ENCODE data around the gene WWC1.
"Not testable (repeated sequence)": the region's sequence is repeated elsewhere in the genome, so short reads cannot be mapped to it uniquely, and the experiment has no call there.

WWC1 gene

GRCh38 chr5:168275940-168276339 is 15.5 kb upstream of the WWC1 start:
- TF ChIP-seq CTCF (IDR thresholded peaks at IDR 0.05) = no peak
- no peak for DNase-seq
- Mint-ChIP-seq H3K4me1 (peaks cover 19% of the 10 kb centered on the region), H3K4me3 (no peak overlapping the region), H3K27ac (peak overlapping the region; percentile 48), H3K36me3 (ENCODE audit: low read depth) (no peaks in the 10 kb centered on the region), H3K27me3 (ENCODE audit: low read depth, poor library complexity) (peaks cover 36% of the 10 kb centered on the region), H3K9me3 (no peaks in the 10 kb centered on the region)

DNA sequence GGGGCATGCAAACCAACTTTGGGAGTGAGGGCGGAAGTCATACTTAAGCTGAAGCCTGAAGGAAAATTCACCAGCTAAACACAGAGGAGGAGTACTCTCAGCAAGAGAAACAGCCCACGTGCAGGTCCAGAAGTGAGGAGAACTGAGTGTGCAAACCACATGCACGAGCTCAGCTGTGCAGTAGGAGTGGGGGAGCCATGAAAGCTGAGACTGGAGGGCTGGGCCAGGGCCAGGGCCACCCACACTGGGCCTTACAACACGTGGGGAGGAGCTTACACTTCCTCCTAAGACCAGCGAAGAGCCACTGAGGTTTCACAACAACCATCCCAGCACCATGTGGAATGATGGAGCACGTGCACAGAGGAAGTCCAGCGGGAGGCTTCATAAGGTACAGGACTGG is 9.3 kb upstream of the WWC1 start:
- no peak for TF ChIP-seq CTCF (IDR thresholded peaks at IDR 0.05)
- Mint-ChIP-seq H3K36me3 (ENCODE audit: low read depth) (peaks cover 5% of the 10 kb centered on the region), H3K27ac (peak overlapping the region; percentile 44), H3K4me3 (no peak overlapping the region), H3K4me1 (peaks cover 26% of the 10 kb centered on the region), H3K9me3 (peaks cover 42% of the 10 kb centered on the region), H3K27me3 (ENCODE audit: low read depth, poor library complexity) (peaks cover 26% of the 10 kb centered on the region)
- DNase-seq = peak; percentile 22

- DNase-seq = no peak
- no peak overlapping the region for H3K4me3 Mint-ChIP-seq
- peaks cover 5% of the 10 kb centered on the region for H3K36me3 Mint-ChIP-seq (ENCODE audit: low read depth)
- peaks cover 29% of the 10 kb centered on the region for H3K27me3 Mint-ChIP-seq (ENCODE audit: low read depth, poor library complexity)
- H3K4me1 Mint-ChIP-seq = peaks cover 38% of the 10 kb centered on the region
- H3K9me3 Mint-ChIP-seq = peaks cover 45% of the 10 kb centered on the region
- TF ChIP-seq CTCF (IDR thresholded peaks at IDR 0.05) = no peak
- H3K27ac Mint-ChIP-seq = no peak overlapping the region
Observed at GRCh38 chr5:168284809-168285208, 6.6 kb upstream of the WWC1 start.

DNA sequence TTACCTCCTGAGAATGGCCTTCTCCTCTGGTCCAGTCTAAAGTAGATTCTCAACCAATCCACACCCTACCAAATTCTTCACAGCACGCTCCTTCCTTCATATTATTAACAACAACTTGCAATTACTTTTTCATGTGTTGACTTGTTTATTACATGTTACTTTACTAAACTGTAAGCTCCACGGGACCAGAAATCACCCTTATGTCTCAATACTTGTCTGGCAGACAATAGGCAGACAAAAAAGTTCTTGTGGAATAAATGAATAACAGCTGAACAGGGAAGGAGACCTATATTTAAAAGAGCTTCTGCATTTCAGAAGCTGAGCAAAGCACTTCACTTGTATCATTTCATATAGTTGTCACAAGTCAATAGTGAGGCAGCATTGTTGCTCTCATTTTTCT is 5.7 kb upstream of the WWC1 start:
- TF ChIP-seq CTCF (IDR thresholded peaks at IDR 0.05) = no peak
- H3K4me3 Mint-ChIP-seq = no peak overlapping the region
- H3K27ac Mint-ChIP-seq = no peak overlapping the region
- peaks cover 29% of the 10 kb centered on the region for H3K27me3 Mint-ChIP-seq (ENCODE audit: low read depth, poor library complexity)
- H3K36me3 Mint-ChIP-seq (ENCODE audit: low read depth) = peaks cover 5% of the 10 kb centered on the region
- H3K9me3 Mint-ChIP-seq = peaks cover 45% of the 10 kb centered on the region
- peaks cover 38% of the 10 kb centered on the region for H3K4me1 Mint-ChIP-seq
- DNase-seq = no peak

DNA sequence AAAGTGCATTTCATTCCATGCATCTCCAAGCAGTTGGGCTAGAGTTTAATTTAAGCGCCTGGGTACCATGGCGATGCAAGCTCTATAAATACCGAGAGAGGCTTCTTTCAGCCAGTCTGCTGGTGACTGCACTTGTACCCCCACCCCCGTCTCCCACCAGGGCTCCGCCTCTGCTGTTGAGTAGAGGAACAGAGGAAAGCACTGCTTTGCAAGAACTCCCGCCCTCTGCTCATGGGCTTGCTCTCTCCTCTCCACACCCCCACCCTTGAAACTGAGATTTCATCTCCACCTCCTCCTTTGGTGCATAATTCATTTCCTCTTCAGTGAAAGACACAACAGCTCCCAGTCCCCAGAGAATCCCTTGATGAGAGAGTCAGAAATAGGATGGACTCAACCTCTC is 5.1 kb upstream of the WWC1 start:
- peaks cover 5% of the 10 kb centered on the region for H3K36me3 Mint-ChIP-seq (ENCODE audit: low read depth)
- no peak overlapping the region for H3K27ac Mint-ChIP-seq
- H3K4me3 Mint-ChIP-seq = no peak overlapping the region
- no peak for TF ChIP-seq CTCF (IDR thresholded peaks at IDR 0.05)
- H3K27me3 Mint-ChIP-seq (ENCODE audit: low read depth, poor library complexity) = peaks cover 29% of the 10 kb centered on the region
- H3K4me1 Mint-ChIP-seq = peaks cover 38% of the 10 kb centered on the region
- peaks cover 45% of the 10 kb centered on the region for H3K9me3 Mint-ChIP-seq
- peak; percentile 23 for DNase-seq

GRCh38 chr5:168286863-168287262 is 4.6 kb upstream of the WWC1 start:
- Mint-ChIP-seq H3K4me1 (peaks cover 35% of the 10 kb centered on the region), H3K27me3 (ENCODE audit: low read depth, poor library complexity) (peaks cover 29% of the 10 kb centered on the region), H3K9me3 (peaks cover 45% of the 10 kb centered on the region)
- not testable (repeated sequence) for H3K27ac Mint-ChIP-seq; DNase-seq; H3K36me3 Mint-ChIP-seq (ENCODE audit: low read depth); H3K4me3 Mint-ChIP-seq
